ENCODE data around the gene EIF4ENIF1.
"Not testable (repeated sequence)": the region's sequence is repeated elsewhere in the genome, so short reads cannot be mapped to it uniquely, and the experiment has no call there.

EIF4ENIF1 gene

GRCh38 chr22:31491218-31491962 lies 1.7 kb upstream of the EIF4ENIF1 start:
- DNase-seq (ENCODE audit: low read depth) = no peak

DNA sequence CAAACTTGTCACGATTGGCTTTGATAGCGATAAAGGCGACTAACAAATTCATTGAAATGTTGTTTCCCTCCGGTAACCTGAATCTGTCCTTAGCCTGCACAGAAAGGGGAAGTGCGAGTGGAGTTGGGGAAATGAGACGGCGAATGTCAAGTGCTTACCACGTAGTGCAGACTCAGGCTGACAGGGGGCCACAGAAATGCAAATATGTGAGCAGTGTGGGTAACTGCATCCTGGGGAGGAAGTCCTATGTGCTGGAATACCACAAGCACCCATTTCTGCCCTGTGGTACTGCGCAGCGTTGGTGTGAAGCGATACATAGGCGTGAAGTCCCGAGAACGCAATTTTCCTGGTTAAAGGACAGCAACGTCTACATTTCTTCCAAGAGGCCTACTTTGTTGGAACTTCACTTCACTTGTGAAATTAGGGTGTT lies 869 bp upstream of the EIF4ENIF1 start:
- DNase-seq (ENCODE audit: low read depth) = peak; percentile 28

GRCh38 chr22:31488988-31489617 lies 539 bp downstream of the EIF4ENIF1 start:
- DNase-seq (ENCODE audit: low read depth) = no peak

DNA sequence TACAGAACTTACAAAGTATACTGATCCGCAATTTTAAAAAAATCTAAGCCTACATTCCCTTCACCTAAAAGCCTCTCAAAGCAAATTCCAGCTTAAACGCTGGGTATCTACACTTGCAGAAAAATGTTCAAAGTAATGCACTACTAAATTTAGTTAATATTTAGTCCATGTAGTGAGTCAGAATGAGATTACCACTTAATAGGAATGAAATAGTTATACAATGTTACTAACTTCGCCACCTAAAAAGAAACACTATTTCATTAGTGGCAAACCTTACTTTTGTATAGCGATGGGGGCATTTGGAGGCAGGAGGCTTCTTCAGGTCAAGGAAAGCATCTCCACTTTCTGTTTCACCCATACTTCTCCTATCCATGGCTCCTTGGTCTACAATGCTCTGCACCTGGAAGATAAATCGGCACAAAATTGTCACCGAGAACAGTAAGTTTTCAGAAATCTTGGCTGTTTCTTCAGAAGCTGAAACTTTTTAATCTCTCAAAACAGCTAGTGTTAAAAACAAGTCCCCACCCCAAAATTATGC lies 1.2 kb downstream of the EIF4ENIF1 start:
- DNase-seq (ENCODE audit: low read depth) = no peak

GRCh38 chr22:31486951-31487350 lies 2.7 kb downstream of the EIF4ENIF1 start:
- no peak for DNase-seq (ENCODE audit: low read depth)

DNA sequence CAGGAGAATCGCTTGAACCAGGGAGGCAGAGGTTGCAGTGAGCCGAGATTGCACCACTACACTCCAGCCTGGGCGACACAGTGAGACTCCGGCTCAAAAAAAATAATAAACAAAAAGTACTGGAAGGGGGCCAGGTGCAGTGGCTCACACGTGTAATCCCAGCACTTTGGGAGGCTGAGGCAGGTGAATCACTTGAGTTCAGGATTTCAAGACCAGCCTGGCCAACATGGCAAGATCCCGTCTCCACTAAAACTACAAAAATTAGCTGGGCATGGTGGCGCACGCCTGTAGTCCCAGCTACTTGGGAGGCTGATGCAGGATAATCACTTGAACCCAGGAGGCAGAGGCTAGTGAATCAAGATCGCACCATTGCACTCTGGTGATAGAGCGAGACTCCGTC lies 3.3 kb downstream of the EIF4ENIF1 start:
- not testable (repeated sequence) for DNase-seq (ENCODE audit: low read depth)

GRCh38 chr22:31482470-31482869 lies 7.2 kb downstream of the EIF4ENIF1 start:
- not testable (repeated sequence) for DNase-seq (ENCODE audit: low read depth)

- DNase-seq (ENCODE audit: low read depth) = no peak
These were observed 8.5 kb downstream of the EIF4ENIF1 start for GRCh38 chr22:31481129-31481528.

GRCh38 chr22:31477329-31477728 lies 12.3 kb downstream of the EIF4ENIF1 start:
- DNase-seq (ENCODE audit: low read depth) = no peak

DNA sequence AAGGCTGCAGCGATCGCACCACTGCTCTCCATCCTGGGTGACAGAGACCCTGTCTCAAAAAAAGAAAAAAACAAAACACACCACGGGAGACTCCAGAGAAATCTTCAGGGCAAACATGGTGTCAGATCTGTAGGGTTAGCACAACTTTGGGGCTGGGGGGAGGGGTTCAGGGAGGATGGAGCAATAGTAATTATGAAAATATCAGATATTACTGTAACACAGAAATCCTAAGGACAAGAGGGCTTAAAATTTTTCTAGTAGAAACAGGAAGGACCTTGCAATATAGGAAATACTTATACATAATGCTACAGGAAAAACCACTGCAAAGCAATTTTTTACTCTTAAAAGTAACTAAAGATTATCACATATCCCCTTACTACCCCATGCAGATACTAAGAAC lies 13.8 kb downstream of the EIF4ENIF1 start:
- no peak for DNase-seq (ENCODE audit: low read depth)

DNA sequence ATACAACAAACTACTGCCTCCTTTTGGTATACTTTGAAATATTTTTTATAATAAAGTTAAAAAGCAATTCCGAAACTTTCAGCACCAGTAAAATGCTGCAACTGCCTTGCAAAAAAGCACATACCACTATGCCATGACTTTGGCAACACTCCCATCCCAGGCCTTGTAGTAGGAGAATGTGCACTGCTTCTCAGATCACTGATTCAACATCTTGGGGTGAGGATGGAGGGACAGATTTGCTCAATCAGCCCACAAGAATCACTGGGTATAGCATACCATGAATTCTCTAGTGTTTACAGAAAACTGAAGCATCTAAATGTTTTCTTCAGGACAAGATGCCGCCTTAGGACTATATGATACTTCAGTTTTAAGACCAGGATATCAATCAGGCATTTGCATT lies 14.9 kb downstream of the EIF4ENIF1 start:
- no peak for DNase-seq (ENCODE audit: low read depth)

- no peak for DNase-seq (ENCODE audit: low read depth)
These were observed 24.3 kb downstream of the EIF4ENIF1 start for GRCh38 chr22:31465307-31465706.

GRCh38 chr22:31461699-31462098 lies 27.9 kb downstream of the EIF4ENIF1 start:
- DNase-seq (ENCODE audit: low read depth) = no peak

DNA sequence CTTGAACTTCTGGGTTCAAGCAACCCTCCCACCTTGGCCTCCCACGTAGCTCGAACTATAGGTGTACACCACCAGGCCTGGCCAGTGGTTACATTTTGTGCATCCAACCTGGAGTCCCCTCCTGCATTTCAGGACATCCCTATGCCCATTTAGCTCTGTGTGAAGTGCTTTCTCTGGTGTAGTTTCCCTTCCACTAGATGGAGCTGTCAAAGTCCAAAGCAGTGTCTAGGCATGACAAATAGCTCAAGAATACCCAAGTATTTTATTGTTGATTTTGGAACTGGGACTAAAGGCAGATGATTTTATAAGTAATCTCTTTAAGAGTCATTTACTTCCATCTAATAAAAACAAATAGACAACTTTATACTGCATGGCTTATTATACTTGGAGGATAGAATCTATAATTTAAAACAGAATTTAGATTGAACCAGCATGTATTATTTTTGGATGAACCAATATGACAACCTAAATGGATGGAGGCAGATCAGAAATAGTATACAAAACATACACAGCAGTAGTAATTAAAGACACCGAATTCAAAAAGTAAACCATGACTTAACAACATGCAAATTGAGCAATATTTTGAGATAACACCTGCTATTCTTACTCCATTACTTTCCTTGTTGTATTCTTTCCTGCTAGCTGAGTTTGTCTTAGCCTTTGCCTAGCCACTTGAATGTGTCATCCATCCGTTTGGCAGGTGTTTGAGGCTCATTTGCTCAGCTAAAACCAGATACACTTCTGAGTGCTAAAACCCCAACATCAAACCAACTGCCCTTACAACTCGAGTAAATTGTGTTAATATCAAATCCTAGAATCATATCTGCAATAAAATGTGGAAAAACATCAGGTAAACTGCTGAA lies 37.7 kb downstream of the EIF4ENIF1 start:
- no peak for DNase-seq (ENCODE audit: low read depth)

- DNase-seq (ENCODE audit: low read depth) = no peak
These were observed 40.1 kb downstream of the EIF4ENIF1 start for GRCh38 chr22:31449506-31449905.

- no peak for DNase-seq (ENCODE audit: low read depth)
These were observed 41.3 kb downstream of the EIF4ENIF1 start for GRCh38 chr22:31448382-31448781.

- no peak for DNase-seq (ENCODE audit: low read depth)
These were observed 42.3 kb downstream of the EIF4ENIF1 start for GRCh38 chr22:31447337-31447736.

GRCh38 chr22:31446767-31447166 lies 42.9 kb downstream of the EIF4ENIF1 start:
- no peak for DNase-seq (ENCODE audit: low read depth)

GRCh38 chr22:31446208-31446607 lies 43.4 kb downstream of the EIF4ENIF1 start:
- DNase-seq (ENCODE audit: low read depth) = no peak

DNA sequence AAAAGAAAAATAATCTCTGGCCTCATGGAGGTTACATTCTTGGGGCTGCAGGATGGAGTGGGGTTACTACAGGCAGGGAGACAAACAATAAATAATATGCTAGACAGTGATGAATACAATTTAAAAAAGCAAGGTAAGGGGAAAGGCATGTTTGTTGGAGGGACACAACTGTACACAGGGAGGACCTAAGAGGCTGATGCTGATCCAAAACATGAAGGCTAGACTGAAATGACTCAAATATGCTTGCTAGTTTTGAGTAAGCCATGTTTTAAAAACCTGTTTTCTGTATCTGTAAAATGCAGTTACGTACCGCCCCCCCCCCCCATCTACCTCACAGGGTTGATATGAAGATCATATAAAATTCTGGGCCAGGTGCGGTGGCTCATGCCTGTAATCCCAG lies 44.0 kb downstream of the EIF4ENIF1 start:
- DNase-seq (ENCODE audit: low read depth) = no peak

- DNase-seq (ENCODE audit: low read depth) = no peak
These were observed 46.1 kb downstream of the EIF4ENIF1 start for GRCh38 chr22:31443516-31443915.

- DNase-seq (ENCODE audit: low read depth) = no peak
These were observed 46.7 kb downstream of the EIF4ENIF1 start for GRCh38 chr22:31442768-31443489.
